Neural crest cell (in vitro differentiated cells): ENCODE measurements around the gene EPN1. TPM values are rescaled to one million over a fixed set of nuclear protein-coding genes. Genes with fewer than 3 reads are reported as not detected.

Experiments
- DNase-seq: peaks from one replicate; pipeline ENCODE4 v3.0.0; 2021; ENCODE audit warnings: low read depth, mixed read lengths, low spot score
- H3K27ac Mint-ChIP-seq: one replicate; pipeline ENCODE4 v1.8.0; 2021; ENCODE audit warnings: mild to moderate bottlenecking, mixed read lengths; ENCODE audit not compliant: unreplicated experiment
- H3K27me3 Mint-ChIP-seq: 2 replicates; pipeline ENCODE4 v1.8.0; 2021; ENCODE audit warnings: low read depth, mild to moderate bottlenecking, mixed read lengths
- H3K36me3 Mint-ChIP-seq: 2 replicates; pipeline ENCODE4 v1.8.0; 2021; ENCODE audit warnings: low read depth, mild to moderate bottlenecking, mixed read lengths
- H3K4me1 Mint-ChIP-seq: 2 replicates; pipeline ENCODE4 v1.8.0; 2021; ENCODE audit warnings: mixed read lengths
- H3K4me3 Mint-ChIP-seq: one replicate; pipeline ENCODE4 v1.8.0; 2021; ENCODE audit warnings: mild to moderate bottlenecking, mixed read lengths
- H3K9me3 Mint-ChIP-seq: 2 replicates; pipeline ENCODE4 v1.8.0; 2021; ENCODE audit warnings: mixed read lengths
- CTCF ChIP-seq: fragments of 200-600 bp; sonication (generic); conservative IDR thresholded peaks from 2 replicates; pipeline ENCODE4 v1.5.0; 2021; ENCODE audit warnings: antibody characterized with exemption, mild to moderate bottlenecking
- total RNA-seq: library from RNA; stranded (reverse); gene quantifications from 2 replicates; pipeline ENCODE4 v1.2.1, GENCODE V29; 2021

The EPN1 gene
- total RNA-seq, 1 donor from 2014 or later, result 129 TPM

GRCh38 chr19:55686311-55687050 is 11.5 kb downstream of the EPN1 start:
- Mint-ChIP-seq H3K9me3 (no peaks in the 10 kb centered on the region), H3K27ac (peak overlapping the region; percentile 83), H3K36me3 (no peaks in the 10 kb centered on the region), H3K4me1 (no peaks in the 10 kb centered on the region), H3K4me3 (no peak overlapping the region), H3K27me3 (no peaks in the 10 kb centered on the region)
- DNase-seq, result no peak
- TF ChIP-seq CTCF, result no peak

- H3K27ac Mint-ChIP-seq, result no peak overlapping the region
- no peaks in the 10 kb centered on the region for H3K4me1 Mint-ChIP-seq
- H3K36me3 Mint-ChIP-seq, result no peaks in the 10 kb centered on the region
Measured at GRCh38 chr19:55687281-55688201, 12.5 kb downstream of the EPN1 start.

GRCh38 chr19:55688422-55689218 is 13.6 kb downstream of the EPN1 start:
- no peaks in the 10 kb centered on the region for H3K9me3 Mint-ChIP-seq
- no peak for DNase-seq
- no peaks in the 10 kb centered on the region for H3K36me3 Mint-ChIP-seq
- H3K27ac Mint-ChIP-seq, result peak overlapping the region; percentile 83
- TF ChIP-seq CTCF, result no peak
- no peaks in the 10 kb centered on the region for H3K27me3 Mint-ChIP-seq
- no peak overlapping the region for H3K4me3 Mint-ChIP-seq
- H3K4me1 Mint-ChIP-seq, result no peaks in the 10 kb centered on the region

More at GRCh38 chr19:55687281-55688201, 12.5 kb downstream of the EPN1 start:
- no peaks in the 10 kb centered on the region for H3K9me3 Mint-ChIP-seq
- no peak overlapping the region for H3K4me3 Mint-ChIP-seq
- no peaks in the 10 kb centered on the region for H3K27me3 Mint-ChIP-seq
- TF ChIP-seq CTCF, result no peak
- DNase-seq, result no peak

- Mint-ChIP-seq H3K27me3 (no peaks in the 10 kb centered on the region), H3K4me3 (no peak overlapping the region), H3K27ac (no peak overlapping the region), H3K4me1 (no peaks in the 10 kb centered on the region), H3K36me3 (no peaks in the 10 kb centered on the region), H3K9me3 (no peaks in the 10 kb centered on the region)
- no peak for DNase-seq
- TF ChIP-seq CTCF, result no peak
Measured at GRCh38 chr19:55689411-55690108, 14.5 kb downstream of the EPN1 start.
